H1 (cell line): Measurements from ENCODE around the gene ACSL3. TPM values are rescaled to one million over a fixed set of nuclear protein-coding genes. Genes with fewer than 3 reads are reported as not detected.

ENCODE experiments used
- CTCF ChIA-PET: fragments of 300-600 bp; sonication (Branson Sonifier 250); formaldehyde crosslinking; loops from one replicate; lab custom pipeline; 2021; ENCODE audit not compliant: partially characterized antibody; lab: Charles Lee
- POLR2A ChIA-PET: fragments of 300-600 bp; sonication (Branson Sonifier 250); formaldehyde crosslinking; loops from one replicate; lab custom pipeline; 2021; ENCODE audit warnings: inconsistent platforms; ENCODE audit not compliant: partially characterized antibody; lab: Charles Lee
- DNase-seq, 2 experiments: peaks; one replicate each; pipeline versions ENCODE4 v3.0.0 to v3.0.0-alpha.2; 2010 to 2022; ENCODE audit warnings: low spot score in 2 of 2, low read depth in 1 of 2, mixed read lengths in 1 of 2
- FAIRE-seq: peaks from 2 replicates; lab custom pipeline; 2011; peaks lifted over from hg19 to GRCh38; lab: Jason Lieb, UNC
- H2AFZ ChIP-seq: 2 replicates; pipeline ENCODE4 v1.8.1; 2012; ENCODE audit warnings: low read length, inconsistent platforms
- H2AK5ac ChIP-seq: 2 replicates; pipeline ENCODE4 v1.6.1; 2013; ENCODE audit warnings: low read depth, low read length
- H2BK120ac ChIP-seq: replicated peaks from 2 replicates; pipeline ENCODE3; 2013; ENCODE audit warnings: low read depth, low read length, inconsistent platforms
- H2BK12ac ChIP-seq: 2 replicates; pipeline ENCODE4 v1.6.1; 2013; ENCODE audit warnings: low read depth, low read length
- H2BK15ac ChIP-seq: 2 replicates; pipeline ENCODE4 v1.6.1; 2013; ENCODE audit warnings: low read length
- H2BK20ac ChIP-seq: 2 replicates; pipeline ENCODE4 v1.6.1; 2013; ENCODE audit warnings: low read length
- H2BK5ac ChIP-seq: 2 replicates; pipeline ENCODE4 v1.6.1; 2013; ENCODE audit warnings: low read depth, low read length
- H3K14ac ChIP-seq: 2 replicates; pipeline ENCODE4 v1.6.1; 2013; ENCODE audit warnings: inconsistent platforms; ENCODE audit not compliant: insufficient read length
- H3K18ac ChIP-seq: 2 replicates; pipeline ENCODE4 v1.6.1; 2013; ENCODE audit warnings: low read length; ENCODE audit errors: extremely low read depth
- H3K23ac ChIP-seq: 2 replicates; pipeline ENCODE4 v1.6.1; 2013; ENCODE audit warnings: inconsistent platforms; ENCODE audit not compliant: insufficient read length
- H3K23me2 ChIP-seq: 2 replicates; pipeline ENCODE4 v1.6.1; 2013; ENCODE audit warnings: low read depth, low read length
- H3K27ac ChIP-seq: 2 replicates; pipeline ENCODE4 v1.6.1; 2011; ENCODE audit warnings: low read depth, low read length, inconsistent platforms
- H3K27me3 ChIP-seq, 4 experiments: replicated peaks in 1 of 4; 1 replicate in 1 of 4; 2 replicates in 3 of 4; pipeline versions ENCODE4 v1.6.1 to v1.8.1; 2011 to 2013; ENCODE audit warnings: low read length in 3 of 4, mild to moderate bottlenecking in 3 of 4, inconsistent platforms in 2 of 4, mixed read lengths in 2 of 4, moderate library complexity in 1 of 4; ENCODE audit not compliant: control insufficient read depth in 3 of 4, insufficient read depth in 3 of 4; ENCODE audit errors: extremely low read depth in 1 of 4
- H3K36me3 ChIP-seq, 4 experiments: 2 replicates each; pipeline versions ENCODE4 v1.6.1 to v1.8.1; 2011 to 2013; ENCODE audit warnings: mild to moderate bottlenecking in 4 of 4, low read length in 3 of 4, moderate library complexity in 2 of 4, control low read depth in 1 of 4, inconsistent platforms in 1 of 4; ENCODE audit not compliant: insufficient read depth in 4 of 4, control insufficient read depth in 2 of 4
- H3K4ac ChIP-seq: replicated peaks from 2 replicates; pipeline ENCODE3; 2013; ENCODE audit warnings: low read length, low read depth, mixed read lengths, inconsistent platforms; ENCODE audit not compliant: insufficient read length
- H3K4me1 ChIP-seq, 4 experiments: replicated peaks in 1 of 4; 1 replicate in 1 of 4; 2 replicates in 3 of 4; pipeline versions ENCODE4 v1.6.1 to v1.8.1; 2011 to 2013; ENCODE audit warnings: low read length in 3 of 4, inconsistent platforms in 2 of 4, mixed read lengths in 1 of 4; ENCODE audit not compliant: insufficient read depth in 4 of 4, control insufficient read depth in 3 of 4
- H3K4me2 ChIP-seq, 2 experiments: 2 replicates each; pipeline versions ENCODE4 v1.6.1 to v1.8.1; 2011 to 2013; ENCODE audit warnings: low read depth in 2 of 2, low read length in 2 of 2, control low read depth in 1 of 2, inconsistent platforms in 1 of 2, mild to moderate bottlenecking in 1 of 2; ENCODE audit not compliant: insufficient read depth in 1 of 2
- H3K4me3 ChIP-seq, 4 experiments: fragments of 200-600, 300-600 bp in 1 of 4; sonication (generic), shearing (Covaris generic), sonication (Bioruptor Twin) in 1 of 4; 2 replicates each; pipeline versions ENCODE4 v1.5.1 to v1.8.1; 2011 to 2016; ENCODE audit warnings: low read length in 4 of 4, low read depth in 3 of 4, control low read depth in 2 of 4, inconsistent platforms in 2 of 4, mild to moderate bottlenecking in 2 of 4, mixed read lengths in 1 of 4, moderate library complexity in 1 of 4; ENCODE audit not compliant: insufficient read depth in 2 of 4; ENCODE audit errors: extremely low read depth in 1 of 4
- H3K56ac ChIP-seq: replicated peaks from 2 replicates; pipeline ENCODE3; 2013; ENCODE audit warnings: low read depth, mild to moderate bottlenecking, mixed read lengths, low read length, inconsistent platforms; ENCODE audit not compliant: insufficient read length
- H3K79me1 ChIP-seq: 2 replicates; pipeline ENCODE4 v1.6.1; 2013; ENCODE audit warnings: low read depth, low read length, control low read depth
- H3K79me2 ChIP-seq, 2 experiments: 2 replicates each; pipeline versions ENCODE4 v1.6.1 to v1.8.1; 2012 to 2013; ENCODE audit warnings: low read length in 2 of 2, mild to moderate bottlenecking in 2 of 2, inconsistent platforms in 1 of 2; ENCODE audit not compliant: insufficient read depth in 2 of 2, control insufficient read depth in 1 of 2
- H3K9ac ChIP-seq, 4 experiments: replicated peaks in 1 of 4; 1 replicate in 1 of 4; 2 replicates in 3 of 4; pipeline versions ENCODE4 v1.6.1 to v1.8.1; 2011 to 2013; ENCODE audit warnings: low read depth in 3 of 4, low read length in 3 of 4, control low read depth in 2 of 4, mild to moderate bottlenecking in 2 of 4, moderate library complexity in 2 of 4, inconsistent platforms in 1 of 4; ENCODE audit errors: extremely low read depth in 1 of 4
- H3K9me3 ChIP-seq, 2 experiments: 2 replicates each; pipeline versions ENCODE4 v1.6.1 to v1.8.1; 2012 to 2013; ENCODE audit warnings: mild to moderate bottlenecking in 2 of 2, moderate library complexity in 2 of 2, control low read depth in 1 of 2, inconsistent platforms in 1 of 2, low read depth in 1 of 2, low read length in 1 of 2, mixed read lengths in 1 of 2; ENCODE audit not compliant: insufficient read depth in 2 of 2
- H4K20me1 ChIP-seq, 2 experiments: replicated peaks in 1 of 2; 2 replicates each; pipeline versions ENCODE3 to v1.8.1; 2011 to 2013; ENCODE audit warnings: inconsistent platforms in 2 of 2, low read length in 2 of 2, mild to moderate bottlenecking in 1 of 2; ENCODE audit not compliant: insufficient read depth in 2 of 2, control insufficient read depth in 1 of 2
- H4K5ac ChIP-seq: 2 replicates; pipeline ENCODE4 v1.6.1; 2013; ENCODE audit warnings: low read length, low read depth, mixed read lengths, inconsistent platforms; ENCODE audit not compliant: insufficient read length
- H4K8ac ChIP-seq: 2 replicates; pipeline ENCODE4 v1.8.0; 2013; ENCODE audit warnings: mild to moderate bottlenecking, moderate library complexity, low read length, inconsistent platforms; ENCODE audit not compliant: insufficient read depth; ENCODE audit errors: extremely low read depth
- H4K91ac ChIP-seq: replicated peaks from 2 replicates; pipeline ENCODE3; 2013; ENCODE audit warnings: low read length, mixed read lengths, inconsistent platforms; ENCODE audit not compliant: insufficient read length
- E2F6 ChIP-seq: IDR thresholded peaks from 2 replicates; pipeline ENCODE4 v1.6.1; 2012; ENCODE audit warnings: inconsistent platforms
- POLR2A ChIP-seq, 2 experiments: IDR thresholded peaks; 1 replicate in 1 of 2; 2 replicates in 1 of 2; pipeline ENCODE4 v1.6.1; 2011; ENCODE audit warnings: low read depth in 2 of 2, low read length in 2 of 2, mild to moderate bottlenecking in 2 of 2; ENCODE audit errors: control extremely low read depth in 1 of 2
- WGBS, 2 experiments: shearing (Covaris generic) in 1 of 2; methylation state at CpG; one replicate each; pipeline versions ENCODE4 v1.1.6 to v1.1.7; 2013 to 2015; ENCODE audit warnings: low lambda C conversion rate in 2 of 2, mixed read lengths in 2 of 2, inconsistent platforms in 1 of 2, low coverage in 1 of 2, missing lambda C conversion rate in 1 of 2; ENCODE audit not compliant: insufficient replicate concordance in 2 of 2, insufficient coverage in 1 of 2, insufficient read length in 1 of 2; ENCODE audit errors: extremely low coverage in 1 of 2, missing lambda C conversion rate in 1 of 2; 5-methylcytosine and 5-hydroxymethylcytosine counted together
- polyA plus RNA-seq, 7 experiments: library from polyadenylated mRNA; depleted of rRNA in 3 of 7; stranded (reverse) in 5 of 7; unstranded in 2 of 7; fragments of >200 nt in 5 of 7; fragments of 200-250 nt in 2 of 7; gene quantifications; 1 replicate in 5 of 7; 2 replicates in 1 of 7; 4 replicates in 1 of 7; pipeline versions ENCODE4 v1.2.1 to v1.2.3, GENCODE V29; 2011 to 2013; ENCODE audit warnings: missing spikeins in 2 of 7, mixed read lengths in 2 of 7
- total RNA-seq: library from RNA; stranded (reverse); fragmentation: NEBNext Ultra II Directional; extraction: Animal tissue kit (Norgen Biotek cat#: 25700); gene quantifications from 2 replicates; pipeline ENCODE4 v1.2.1, GENCODE V29; 2021

The ACSL3 gene
- total and polyA plus RNA-seq, 2 of the 8 experiments (the other 6 are each of a cell fraction or from before 2014, with no cell fraction given): 37.5 to 98.1 TPM

GRCh38 chr2:222963641-222964040 is 102.8 kb downstream of the ACSL3 start:
- Histone ChIP-seq H2BK5ac (no peak overlapping the region), H3K14ac (no peak overlapping the region), H3K4me2 (no peak overlapping the region), H3K56ac (no peak overlapping the region), H3K4me1 (no peaks in the 10 kb centered on the region; a peak in 1 of 7 replicates), H3K4ac (no peak overlapping the region), H4K5ac (no peak overlapping the region), H3K23me2 (no peaks in the 10 kb centered on the region), H2BK20ac (no peak overlapping the region), H3K36me3 (no peaks in the 10 kb centered on the region), H4K91ac (no peak overlapping the region), H2BK120ac (no peak overlapping the region), H3K18ac (no peak overlapping the region), H4K20me1 (no peaks in the 10 kb centered on the region), H2AK5ac (no peak overlapping the region), H3K9ac (no peak overlapping the region), H2BK15ac (no peak overlapping the region), H4K8ac (no peak overlapping the region), H3K79me1 (no peaks in the 10 kb centered on the region), H3K79me2 (no peaks in the 10 kb centered on the region), H2BK12ac (no peak overlapping the region), H3K4me3 (no peak overlapping the region), H3K9me3 (peaks cover 0 to 3% of the 10 kb centered on the region in 2 experiments; a peak in 1 of 4 replicates), H2AFZ (no peak overlapping the region), H3K23ac (no peak overlapping the region), H3K27me3 (no peaks in the 10 kb centered on the region), H3K27ac (no peak overlapping the region)
- 84% methylated on average over 7 of the region's 7 CpGs; no CpG with 5 or more reads in 1 of the 2 experiments for WGBS, 2 experiments
- no peak for DNase-seq
- no peak for FAIRE-seq
- ChIA-PET CTCF (no interaction called here), POLR2A (no interaction called here)
- TF ChIP-seq POLR2A (IDR thresholded peaks at IDR 0.05; ENCODE audit: control extremely low read depth in 1 of 2, low read depth in 2 of 2, low read length in 2 of 2) (no peak), E2F6 (no peak)
